Loucy (cell line): ENCODE measurements around the gene TANGO6.

Experiments
- CTCF ChIP-seq: fragments of 200-600 bp; sonication (generic); conservative IDR thresholded peaks from 2 replicates; pipeline ENCODE4 v1.5.1; 2014; ENCODE audit warnings: mild to moderate bottlenecking, antibody characterized with exemption, low read length
- EZH2phosphoT487 ChIP-seq: fragments of 200-600 bp; IDR thresholded peaks from 2 replicates; pipeline ENCODE4 v1.6.1; 2018; ENCODE audit warnings: antibody characterized with exemption, mild to moderate bottlenecking, moderate library complexity, borderline replicate concordance

DNA sequence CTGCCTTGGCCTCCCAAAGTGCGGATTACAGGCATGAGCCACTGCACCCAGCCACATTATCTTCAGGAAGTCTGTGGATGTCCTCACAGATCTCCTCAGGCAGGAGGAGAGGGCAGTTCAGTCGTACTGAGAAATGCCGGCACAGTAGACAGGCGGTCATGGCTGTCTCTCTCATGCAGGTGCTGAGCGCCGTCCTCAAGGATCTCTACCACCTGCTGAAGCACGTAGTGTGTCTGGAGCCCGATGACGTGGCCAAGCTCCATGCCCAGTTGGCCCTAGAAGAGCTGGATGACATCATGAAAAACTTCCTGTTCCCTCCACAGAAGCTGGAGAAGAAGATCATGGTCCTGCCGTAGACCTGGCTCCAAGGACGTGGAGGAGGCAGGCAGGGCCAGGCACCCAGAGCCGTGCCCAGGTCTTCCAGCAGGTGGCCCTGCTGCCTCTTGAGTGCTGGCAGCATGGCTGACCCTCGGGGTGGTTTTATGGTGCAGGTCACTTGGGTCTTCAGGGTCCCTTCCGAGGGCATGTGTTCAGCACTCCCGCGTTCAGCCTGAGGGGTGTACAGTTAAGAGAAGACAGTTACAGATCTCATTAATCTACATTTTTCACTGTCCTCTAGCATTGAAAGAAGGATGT, 240.1 kb downstream of the TANGO6 start:
- no peak for TF ChIP-seq EZH2phosphoT487
- peak; percentile 63 for TF ChIP-seq CTCF
